Measurements from ENCODE around the gene FAM184B. TPM values are rescaled to one million over a fixed set of nuclear protein-coding genes. Genes with fewer than 3 reads are reported as not detected.

The FAM184B gene
- total RNA-seq, 1 donor from 2014 or later = not detected

DNA sequence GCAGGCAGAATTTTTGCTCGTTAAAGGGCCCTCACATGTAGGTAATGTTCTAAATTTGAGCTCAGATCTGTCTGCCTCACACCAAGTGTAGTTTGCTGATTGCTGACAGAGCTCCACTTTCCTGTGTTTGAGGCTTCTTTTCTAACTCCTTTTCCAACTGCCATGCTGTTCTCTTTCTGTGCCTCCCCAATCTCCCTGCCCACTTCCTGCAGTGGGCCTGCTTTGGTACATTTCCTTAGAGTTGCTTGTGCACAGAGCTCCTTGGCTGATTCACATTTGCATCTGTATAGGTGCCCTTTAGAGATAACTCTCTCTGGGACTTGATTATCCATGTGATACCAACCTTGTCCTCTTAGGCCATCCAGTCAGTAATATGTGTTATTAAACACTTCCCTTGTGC is 162.5 kb downstream of the FAM184B start:
- intact Hi-C loops (cut with DNase I) = no loop called here
- ATAC-seq (ENCODE audit: poor library complexity) = no peak
- no peak for DNase-seq

DNA sequence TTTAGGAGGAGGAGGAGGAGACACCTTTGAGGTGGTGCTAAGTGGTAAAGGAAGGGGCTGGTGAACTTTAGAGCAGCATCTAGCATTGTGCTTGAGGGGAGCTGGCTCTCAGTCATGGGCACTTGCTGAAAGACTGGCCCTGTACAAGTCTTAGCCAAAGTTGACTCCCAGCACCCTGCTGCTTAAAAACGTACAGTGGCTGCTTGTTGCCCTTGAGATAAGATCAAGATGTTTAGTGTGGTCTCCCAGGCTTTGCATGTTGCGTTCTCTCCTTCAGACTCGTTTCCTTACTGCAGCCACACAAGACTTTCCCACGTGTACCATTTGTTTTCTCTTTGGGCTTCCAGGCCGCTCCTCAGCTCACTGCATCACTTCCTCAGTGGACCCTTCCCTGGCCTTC is 165.1 kb downstream of the FAM184B start:
- intact Hi-C loops (cut with DNase I) = no loop called here
- DNase-seq = no peak
- no peak for ATAC-seq (ENCODE audit: poor library complexity)

- DNase-seq (peak; percentile 98), ATAC-seq (ENCODE audit: poor library complexity) (peak; percentile 99)
- intact Hi-C loops (cut with DNase I) = no loop called here
Observed at GRCh38 chr4:17614416-17615299, 166.8 kb downstream of the FAM184B start, which contains the start of gene MED28. Gene MED28 (plus strand): TSS chr4:17614641. CDS start chr4:17614655, 14 bp downstream.

GRCh38 chr4:17613761-17614415 is 167.5 kb downstream of the FAM184B start:
- no peak for DNase-seq
- intact Hi-C loops (cut with DNase I) = no loop called here

GRCh38 chr4:17605236-17605635 is 176.2 kb downstream of the FAM184B start:
- DNase-seq (no peak), ATAC-seq (ENCODE audit: poor library complexity) (no peak)
- intact Hi-C loops (cut with DNase I) = no loop called here

More at GRCh38 chr4:17613761-17614415, 167.5 kb downstream of the FAM184B start:
- peak; percentile 80 for ATAC-seq (ENCODE audit: poor library complexity)

GRCh38 chr4:17599826-17600225 is 181.6 kb downstream of the FAM184B start:
- no peak for DNase-seq

GRCh38 chr4:17597517-17597916 is 183.9 kb downstream of the FAM184B start:
- ATAC-seq (ENCODE audit: poor library complexity) = peak; percentile 27
- intact Hi-C loops (cut with DNase I) = no loop called here
- no peak for DNase-seq

More at GRCh38 chr4:17599826-17600225, 181.6 kb downstream of the FAM184B start:
- ATAC-seq (ENCODE audit: poor library complexity) = no peak
- intact Hi-C loops (cut with DNase I) = no loop called here

DNA sequence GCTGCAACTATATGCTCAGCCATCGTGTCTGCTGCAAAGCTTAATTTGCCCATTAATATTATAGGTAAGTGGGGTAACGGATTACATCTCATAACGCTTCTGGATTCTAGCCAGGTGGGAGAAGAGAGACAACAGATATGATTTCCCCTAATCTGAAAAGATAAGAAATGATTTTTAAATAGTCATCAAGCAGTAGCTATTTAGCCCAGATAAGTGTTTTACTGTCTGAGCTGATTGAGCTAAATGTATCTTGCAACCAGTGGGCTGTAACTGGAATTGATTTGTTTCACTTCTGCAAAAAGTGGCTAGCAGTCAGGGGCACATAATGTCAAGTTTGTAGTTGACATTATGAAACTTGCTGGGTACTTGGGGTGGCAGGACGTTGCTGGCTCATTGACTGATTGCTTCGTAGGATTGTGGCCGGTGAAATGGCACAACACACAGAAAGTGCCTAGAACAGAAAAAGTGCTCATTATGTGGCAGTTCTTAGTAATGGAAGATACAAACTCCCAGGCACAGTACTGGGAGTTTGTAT is 185.9 kb downstream of the FAM184B start:
- peak; percentile 29 for ATAC-seq (ENCODE audit: poor library complexity)
- no peak for DNase-seq
- intact Hi-C loops (cut with DNase I) = no loop called here

DNA sequence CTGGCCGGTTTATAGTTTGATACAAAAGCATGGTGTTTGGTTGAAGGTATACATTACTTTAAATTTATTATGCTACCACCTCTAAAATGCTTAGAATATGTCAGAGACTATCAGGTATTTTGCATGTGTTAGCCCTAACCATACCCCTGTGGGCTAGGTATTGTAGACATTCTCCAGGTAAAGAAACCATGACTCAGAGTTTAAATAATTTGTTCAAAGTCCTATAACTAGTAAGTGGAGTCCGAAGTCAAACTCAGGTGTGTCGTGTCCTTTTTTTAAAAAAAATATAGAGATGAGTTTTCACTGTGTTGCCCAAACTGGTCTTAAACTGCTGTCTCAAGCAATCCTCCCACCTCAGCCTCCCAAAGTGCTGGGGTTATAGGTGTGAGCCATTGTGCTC is 192.1 kb downstream of the FAM184B start:
- intact Hi-C loops (cut with DNase I) = no loop called here
- ATAC-seq (ENCODE audit: poor library complexity) = no peak

GRCh38 chr4:17587094-17587822 is 194.2 kb downstream of the FAM184B start:
- no peak for DNase-seq
- intact Hi-C loops (cut with DNase I) = no loop called here
- ATAC-seq (ENCODE audit: poor library complexity) = no peak

More for the DNA sequence above, 192.1 kb downstream of the FAM184B start:
- DNase-seq = no peak

DNA sequence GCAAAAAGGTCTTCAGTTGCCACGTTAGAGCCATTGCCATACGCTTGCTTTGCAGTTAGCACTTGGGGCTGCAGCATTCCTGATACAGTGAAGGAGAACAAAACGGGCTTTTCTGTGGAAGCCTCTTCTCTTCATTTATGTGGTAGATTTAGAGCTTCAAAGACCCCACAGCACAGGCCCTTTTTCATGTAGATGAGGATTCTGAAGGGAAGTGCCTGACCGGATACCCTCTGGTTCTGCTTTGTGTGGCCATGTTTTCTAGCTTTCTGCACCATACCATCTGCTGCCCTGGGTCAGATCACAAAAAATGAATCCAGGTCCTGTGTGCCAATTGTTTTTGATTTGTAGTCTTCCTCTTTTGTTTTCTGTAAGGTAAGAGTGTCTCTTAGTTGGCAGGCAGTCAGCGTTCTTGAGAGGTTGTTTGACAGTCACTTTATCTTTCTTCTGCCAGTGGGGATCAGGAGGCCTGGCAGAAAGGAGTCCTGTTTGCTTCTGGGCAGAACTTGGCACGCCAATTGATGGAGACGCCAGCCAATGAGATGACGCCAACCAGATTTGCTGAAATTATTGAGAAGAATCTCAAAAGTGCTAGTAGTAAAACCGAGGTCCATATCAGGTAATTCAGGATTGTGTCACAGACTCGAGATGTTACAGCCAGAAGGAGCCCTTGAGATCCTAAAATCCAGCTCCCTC is 196.8 kb downstream of the FAM184B start:
- intact Hi-C loops (cut with DNase I) = no loop called here
- ATAC-seq (ENCODE audit: poor library complexity) (no peak), DNase-seq (no peak)

DNA sequence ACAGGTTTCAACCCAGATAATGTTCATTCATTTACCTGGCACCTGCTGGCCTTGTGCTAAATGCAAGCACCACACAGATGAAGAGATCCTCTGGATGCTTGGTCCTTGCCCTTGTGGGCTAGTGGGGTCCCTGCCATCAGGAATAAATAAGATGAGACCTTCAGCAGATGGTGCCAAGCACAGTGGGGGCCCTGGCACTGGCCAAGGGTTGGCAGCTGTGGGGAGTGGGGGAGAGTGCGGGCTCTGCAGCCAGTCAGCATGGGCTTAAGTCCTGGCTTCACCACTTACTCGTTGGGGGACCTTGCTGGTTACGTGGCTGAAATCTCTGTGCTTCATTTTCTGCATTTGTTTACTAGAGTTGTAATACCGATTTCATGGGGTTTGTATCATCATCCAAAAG is 197.5 kb downstream of the FAM184B start:
- intact Hi-C loops (cut with DNase I) = no loop called here
- ATAC-seq (ENCODE audit: poor library complexity) (no peak), DNase-seq (no peak)

GRCh38 chr4:17583276-17583675 is 198.1 kb downstream of the FAM184B start:
- ATAC-seq (ENCODE audit: poor library complexity) (no peak), DNase-seq (no peak)
- intact Hi-C loops (cut with DNase I) = no loop called here

- DNase-seq = no peak
- intact Hi-C loops (cut with DNase I) = no loop called here
- no peak for ATAC-seq (ENCODE audit: poor library complexity)
Observed at GRCh38 chr4:17580969-17581368, 200.5 kb downstream of the FAM184B start.

Other genes with a start within 250 kb of the FAM184B start
- 52.6 TPM for gene LAP3, start 204.4 kb downstream of the FAM184B start, total RNA-seq
- gene MED28, start 167.0 kb downstream of the FAM184B start, total RNA-seq = 18.1 TPM
- gene DCAF16, start 29.1 kb upstream of the FAM184B start, total RNA-seq = 13.4 TPM
- 0.59 TPM for gene NCAPG, start 29.4 kb upstream of the FAM184B start, total RNA-seq
- 7.7 TPM for gene LCORL, start 240.1 kb upstream of the FAM184B start, total RNA-seq

Data from Right ventricle myocardium superior (tissue), 1 donor.